Measurements from ENCODE around the gene RENBP. TPM values are rescaled to one million over a fixed set of nuclear protein-coding genes. Genes with fewer than 3 reads are reported as not detected.
"Not testable (repeated sequence)": the region's sequence is repeated elsewhere in the genome, so short reads cannot be mapped to it uniquely, and the experiment has no call there.

RENBP gene
- total RNA-seq, 4 donors from 2014 or later = 0.45 to 7.6 (median 3.1) TPM; not detected in 1

- no peak for DNase-seq
- peak overlapping the region in 2 of 4 donors; percentile 68 to 73 for H3K27ac ChIP-seq
- H3K4me1 ChIP-seq = peaks cover 0 to 40% (median 16%) of the 10 kb centered on the region in 3 donors
- H3K27me3 ChIP-seq = no peaks in the 10 kb centered on the region
- TF ChIP-seq POLR2A (IDR thresholded peaks at IDR 0.05) = peak in 1 of 4 donors; percentile 41
- TF ChIP-seq, protein P1, sequence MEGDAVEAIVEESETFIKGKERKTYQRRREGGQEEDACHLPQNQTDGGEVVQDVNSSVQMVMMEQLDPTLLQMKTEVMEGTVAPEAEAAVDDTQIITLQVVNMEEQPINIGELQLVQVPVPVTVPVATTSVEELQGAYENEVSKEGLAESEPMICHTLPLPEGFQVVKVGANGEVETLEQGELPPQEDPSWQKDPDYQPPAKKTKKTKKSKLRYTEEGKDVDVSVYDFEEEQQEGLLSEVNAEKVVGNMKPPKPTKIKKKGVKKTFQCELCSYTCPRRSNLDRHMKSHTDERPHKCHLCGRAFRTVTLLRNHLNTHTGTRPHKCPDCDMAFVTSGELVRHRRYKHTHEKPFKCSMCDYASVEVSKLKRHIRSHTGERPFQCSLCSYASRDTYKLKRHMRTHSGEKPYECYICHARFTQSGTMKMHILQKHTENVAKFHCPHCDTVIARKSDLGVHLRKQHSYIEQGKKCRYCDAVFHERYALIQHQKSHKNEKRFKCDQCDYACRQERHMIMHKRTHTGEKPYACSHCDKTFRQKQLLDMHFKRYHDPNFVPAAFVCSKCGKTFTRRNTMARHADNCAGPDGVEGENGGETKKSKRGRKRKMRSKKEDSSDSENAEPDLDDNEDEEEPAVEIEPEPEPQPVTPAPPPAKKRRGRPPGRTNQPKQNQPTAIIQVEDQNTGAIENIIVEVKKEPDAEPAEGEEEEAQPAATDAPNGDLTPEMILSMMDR (IDR thresholded peaks at IDR 0.05) = no peak
- H3K9me3 ChIP-seq = no peaks in the 10 kb centered on the region
- intact Hi-C loops (cut with DNase I) = no loop called here
- 84 to 91% methylated on average over 4 to 9 of the region's 52 CpGs for WGBS, 2 donors
- H3K4me3 ChIP-seq = no peak overlapping the region
- H3K36me3 ChIP-seq = no peaks in the 10 kb centered on the region
These were observed 37.5 kb upstream of the RENBP start for GRCh38 chrX:153981771-153982533.

- Histone ChIP-seq H3K27ac (peak overlapping the region in 3 of 4 donors; percentile 43 to 73 (median 68)), H3K4me1 (peaks cover 0 to 33% (median 16%) of the 10 kb centered on the region in 3 donors), H3K9me3 (no peaks in the 10 kb centered on the region), H3K27me3 (no peaks in the 10 kb centered on the region), H3K4me3 (no peak overlapping the region), H3K36me3 (no peaks in the 10 kb centered on the region)
- TF ChIP-seq POLR2A (IDR thresholded peaks at IDR 0.05) = no peak
- TF ChIP-seq, protein P1 (IDR thresholded peaks at IDR 0.05) = no peak
- intact Hi-C loops (cut with DNase I) = no loop called here
- 83 to 87% methylated on average over 3 to 7 of the region's 7 CpGs for WGBS, 2 donors
- DNase-seq = no peak
These were observed 36.8 kb upstream of the RENBP start for GRCh38 chrX:153981231-153981630.

DNA sequence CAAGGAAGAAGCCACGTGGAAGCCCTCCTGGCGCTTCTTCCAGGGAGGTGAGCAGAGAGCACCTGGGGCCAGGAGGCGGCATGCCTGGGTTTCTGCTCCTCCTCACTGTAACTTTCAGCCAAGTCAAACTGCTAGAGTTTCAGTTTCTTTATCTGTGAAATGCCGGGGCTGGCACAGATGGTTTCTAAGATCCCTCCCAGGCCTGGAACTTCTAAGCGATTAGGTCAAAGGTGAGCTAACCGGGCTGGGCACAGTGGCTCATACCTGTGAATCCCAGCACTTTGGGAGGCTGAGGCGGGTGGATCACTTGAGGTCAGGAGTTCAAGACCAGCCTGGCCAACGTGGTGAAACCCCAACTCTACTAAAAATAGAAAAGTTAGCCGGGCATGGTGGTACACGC lies 36.0 kb upstream of the RENBP start:
- H3K36me3 ChIP-seq; H3K4me3 ChIP-seq; intact Hi-C loops (cut with DNase I); H3K27me3 ChIP-seq; DNase-seq; H3K9me3 ChIP-seq: not testable (repeated sequence)
- peak overlapping the region in 3 of 4 donors; percentile 21 to 73 (median 68) for H3K27ac ChIP-seq
- peaks cover 0 to 24% (median 11%) of the 10 kb centered on the region in 3 donors for H3K4me1 ChIP-seq
- 23% methylated on average over 5 of the region's 10 CpGs; no CpG with 5 or more reads in 1 of the 2 donors for WGBS, 2 donors

GRCh38 chrX:153974726-153975286 lies 30.4 kb upstream of the RENBP start:
- TF ChIP-seq, protein P1 (IDR thresholded peaks at IDR 0.05) = no peak
- no peak for TF ChIP-seq POLR2A (IDR thresholded peaks at IDR 0.05)
- Histone ChIP-seq H3K4me3 (no peak overlapping the region), H3K4me1 (peaks cover 10 to 25% (median 16%) of the 10 kb centered on the region in 3 donors), H3K9me3 (no peaks in the 10 kb centered on the region), H3K27me3 (no peaks in the 10 kb centered on the region), H3K36me3 (no peaks in the 10 kb centered on the region), H3K27ac (peak overlapping the region; percentile 98 to 99 (median 99))
- 65 to 78% methylated on average over 3 of the region's 3 CpGs for WGBS, 2 donors
- intact Hi-C loops (cut with DNase I) = no loop called here
- DNase-seq = no peak

DNA sequence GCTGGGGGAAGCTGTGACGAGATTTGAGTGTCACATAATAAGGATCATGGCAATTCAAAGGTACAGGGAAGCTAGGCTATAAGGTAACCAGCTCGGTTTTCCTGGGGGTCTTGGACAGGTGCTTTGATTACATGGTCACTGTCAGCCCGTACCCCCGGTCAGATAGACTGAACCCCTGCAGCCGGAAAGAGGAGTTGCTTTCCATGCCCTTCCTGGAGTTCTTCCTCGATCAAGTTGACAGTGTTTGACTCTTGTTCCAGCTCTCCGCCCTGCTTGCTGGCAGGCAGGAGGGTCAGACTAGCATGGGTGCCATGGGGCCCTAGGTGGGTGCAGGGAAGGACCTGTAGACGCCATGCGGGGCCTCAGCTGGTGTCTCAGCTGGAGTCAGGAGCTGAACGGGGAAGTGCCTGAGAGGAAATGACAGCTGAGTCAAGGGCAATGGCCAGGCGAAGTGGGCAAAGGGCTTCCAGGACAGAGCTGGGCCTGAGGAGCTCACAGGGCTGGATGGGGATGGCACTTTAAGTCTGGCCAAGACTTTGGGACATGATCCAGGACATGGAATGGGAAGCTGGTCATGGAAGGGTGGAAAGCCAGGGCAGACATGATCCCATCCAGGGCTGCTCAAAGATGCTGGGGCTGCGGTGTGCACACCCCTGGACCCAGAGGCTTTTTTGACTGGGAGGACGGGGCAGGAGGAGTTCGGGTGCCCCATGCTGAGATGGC lies 29.7 kb upstream of the RENBP start:
- TF ChIP-seq, protein P1 (IDR thresholded peaks at IDR 0.05) = no peak
- no peak for TF ChIP-seq POLR2A (IDR thresholded peaks at IDR 0.05)
- Histone ChIP-seq H3K4me1 (peaks cover 15 to 32% (median 21%) of the 10 kb centered on the region in 3 donors), H3K27me3 (no peaks in the 10 kb centered on the region), H3K36me3 (no peaks in the 10 kb centered on the region), H3K4me3 (peak overlapping the region in 1 of 4 donors; percentile 86), H3K9me3 (no peaks in the 10 kb centered on the region), H3K27ac (peak overlapping the region; percentile 98 to 99 (median 99))
- 77% methylated on average over 13 of the region's 14 CpGs; no CpG with 5 or more reads in 1 of the 2 donors for WGBS, 2 donors
- intact Hi-C loops (cut with DNase I) = no loop called here
- DNase-seq = no peak
